Vagina (tissue), 2 donors: Measurements from ENCODE around the gene VEZT.
"Not testable (repeated sequence)": the region's sequence is repeated elsewhere in the genome, so short reads cannot be mapped to it uniquely, and the experiment has no call there.

Experiments
- CTCF ChIP-seq, 3 experiments: fragments of 450-650 bp in 2 of 3; fragments of 200-600 bp in 1 of 3; sonication (generic) in 1 of 3; IDR thresholded peaks; one replicate each; pipeline ENCODE4 v1.5.1; 2017 to 2019; ENCODE audit warnings: antibody characterized with exemption in 3 of 3, mild to moderate bottlenecking in 2 of 3, moderate library complexity in 2 of 3
- POLR2A ChIP-seq, 2 donors: fragments of 450-650 bp; IDR thresholded peaks; one replicate each; pipeline ENCODE4 v1.6.1; 2017; ENCODE audit warnings: antibody characterized with exemption in 2 of 2, mild to moderate bottlenecking in 2 of 2, moderate library complexity in 2 of 2

GRCh38 chr12:95196875-95197569, 20.6 kb upstream of the VEZT start:
- not testable (repeated sequence) for TF ChIP-seq CTCF, POLR2A (IDR thresholded peaks at IDR 0.05)
